HL-60 (cell line): Measurements from ENCODE around the gene MACO1.

Source experiments
- CTCF ChIP-seq: IDR thresholded peaks from one replicate; pipeline ENCODE4 v1.5.1; 2011; ENCODE audit warnings: low read length, control low read depth, inconsistent platforms; ENCODE audit not compliant: insufficient read depth
- GABPA ChIP-seq: IDR thresholded peaks from 2 replicates; pipeline ENCODE4 v1.6.1; 2012; ENCODE audit warnings: low read depth
- POLR2AphosphoS5 ChIP-seq: IDR thresholded peaks from 2 replicates; pipeline ENCODE4 v1.6.1; 2012; ENCODE audit warnings: low read depth
- REST ChIP-seq: IDR thresholded peaks from 2 replicates; pipeline ENCODE4 v1.6.1; 2012; ENCODE audit warnings: low read depth; ENCODE audit not compliant: insufficient replicate concordance
- SPI1 ChIP-seq: IDR thresholded peaks from 2 replicates; pipeline ENCODE4 v1.6.1; 2012; ENCODE audit warnings: low read depth, mild to moderate bottlenecking, borderline replicate concordance

GRCh38 chr1:25543425-25544242, 112.9 kb downstream of the MACO1 start, which contains the start of gene LDLRAP1:
- TF ChIP-seq CTCF = no peak
- TF ChIP-seq POLR2AphosphoS5 = no peak
- TF ChIP-seq REST = no peak
- TF ChIP-seq GABPA = no peak
- no peak for TF ChIP-seq SPI1
